HG03521 (cell line): ENCODE measurements around the gene GALNT18.

ENCODE experiments used
- ATAC-seq: cut with Tn5 transposase; IDR thresholded peaks from one replicate; pipeline ENCODE4 v1.9.1; 2021; ENCODE audit warnings: mild to moderate bottlenecking, moderate library complexity; ENCODE audit not compliant: unreplicated experiment

GALNT18 gene

GRCh38 chr11:11440144-11440543 lies 181.7 kb downstream of the GALNT18 start:
- no peak for ATAC-seq

GRCh38 chr11:11439591-11439990 lies 182.2 kb downstream of the GALNT18 start:
- no peak for ATAC-seq

- ATAC-seq: no peak
Observed at GRCh38 chr11:11436715-11437313, 185.0 kb downstream of the GALNT18 start.

GRCh38 chr11:11435635-11436034 lies 186.2 kb downstream of the GALNT18 start:
- no peak for ATAC-seq

GRCh38 chr11:11433960-11434359 lies 187.8 kb downstream of the GALNT18 start:
- no peak for ATAC-seq

GRCh38 chr11:11432621-11433319 lies 189.0 kb downstream of the GALNT18 start:
- ATAC-seq: no peak

- no peak for ATAC-seq
Observed at GRCh38 chr11:11430431-11430830, 191.4 kb downstream of the GALNT18 start.

GRCh38 chr11:11428714-11429113 lies 193.1 kb downstream of the GALNT18 start:
- no peak for ATAC-seq

GRCh38 chr11:11427542-11427941 lies 194.3 kb downstream of the GALNT18 start:
- ATAC-seq: no peak

- no peak for ATAC-seq
Observed at GRCh38 chr11:11427140-11427539, 194.7 kb downstream of the GALNT18 start.

- ATAC-seq: no peak
Observed at GRCh38 chr11:11426226-11426952, 195.4 kb downstream of the GALNT18 start.

GRCh38 chr11:11425806-11426205 lies 196.0 kb downstream of the GALNT18 start:
- ATAC-seq: no peak

- no peak for ATAC-seq
Observed at GRCh38 chr11:11424688-11425087, 197.1 kb downstream of the GALNT18 start.

- no peak for ATAC-seq
Observed at GRCh38 chr11:11422411-11423128, 199.2 kb downstream of the GALNT18 start.

- no peak for ATAC-seq
Observed at GRCh38 chr11:11421509-11421908, 200.3 kb downstream of the GALNT18 start.

GRCh38 chr11:11420899-11421285 lies 200.9 kb downstream of the GALNT18 start:
- ATAC-seq: no peak

- ATAC-seq: no peak
Observed at GRCh38 chr11:11420191-11420898, 201.5 kb downstream of the GALNT18 start.

GRCh38 chr11:11419747-11420146 lies 202.1 kb downstream of the GALNT18 start:
- no peak for ATAC-seq

- no peak for ATAC-seq
Observed at GRCh38 chr11:11416917-11417316, 204.9 kb downstream of the GALNT18 start.

- no peak for ATAC-seq
Observed at GRCh38 chr11:11416502-11416901, 205.3 kb downstream of the GALNT18 start.

- ATAC-seq: no peak
Observed at GRCh38 chr11:11415901-11416300, 205.9 kb downstream of the GALNT18 start.
